Measurements from ENCODE around the gene BCAS1.

- TF ChIP-seq, protein P1, sequence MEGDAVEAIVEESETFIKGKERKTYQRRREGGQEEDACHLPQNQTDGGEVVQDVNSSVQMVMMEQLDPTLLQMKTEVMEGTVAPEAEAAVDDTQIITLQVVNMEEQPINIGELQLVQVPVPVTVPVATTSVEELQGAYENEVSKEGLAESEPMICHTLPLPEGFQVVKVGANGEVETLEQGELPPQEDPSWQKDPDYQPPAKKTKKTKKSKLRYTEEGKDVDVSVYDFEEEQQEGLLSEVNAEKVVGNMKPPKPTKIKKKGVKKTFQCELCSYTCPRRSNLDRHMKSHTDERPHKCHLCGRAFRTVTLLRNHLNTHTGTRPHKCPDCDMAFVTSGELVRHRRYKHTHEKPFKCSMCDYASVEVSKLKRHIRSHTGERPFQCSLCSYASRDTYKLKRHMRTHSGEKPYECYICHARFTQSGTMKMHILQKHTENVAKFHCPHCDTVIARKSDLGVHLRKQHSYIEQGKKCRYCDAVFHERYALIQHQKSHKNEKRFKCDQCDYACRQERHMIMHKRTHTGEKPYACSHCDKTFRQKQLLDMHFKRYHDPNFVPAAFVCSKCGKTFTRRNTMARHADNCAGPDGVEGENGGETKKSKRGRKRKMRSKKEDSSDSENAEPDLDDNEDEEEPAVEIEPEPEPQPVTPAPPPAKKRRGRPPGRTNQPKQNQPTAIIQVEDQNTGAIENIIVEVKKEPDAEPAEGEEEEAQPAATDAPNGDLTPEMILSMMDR (IDR thresholded peaks at IDR 0.05), result no peak
- TF ChIP-seq POLR2A (IDR thresholded peaks at IDR 0.05), result no peak
Measured at GRCh38 chr20:53950031-53950430, 120.4 kb downstream of the BCAS1 start.
